HepG2 (cell line): ENCODE data around the gene NPBWR2. TPM values are rescaled to one million over a fixed set of nuclear protein-coding genes. Genes with fewer than 3 reads are reported as not detected.

Source experiments
- CBX5 ChIP-seq: sonication (generic); formaldehyde crosslinking; IDR thresholded peaks from 2 replicates; pipeline ENCODE4 v1.4.0; 2020; ENCODE audit warnings: missing genetic modification reagents, borderline replicate concordance
- EED ChIP-seq: sonication (generic); formaldehyde crosslinking; IDR thresholded peaks from 2 replicates; pipeline ENCODE4 v1.5.0; 2020; ENCODE audit warnings: mild to moderate bottlenecking, missing genetic modification reagents
- HNF4A ChIP-seq: sonication (generic); formaldehyde crosslinking; IDR thresholded peaks from 2 replicates; pipeline ENCODE4 v1.4.0; 2020; ENCODE audit warnings: missing genetic modification reagents
- HOXA9 ChIP-seq: sonication (generic); formaldehyde crosslinking; IDR thresholded peaks from 2 replicates; pipeline ENCODE4 v1.8.1; 2022; ENCODE audit warnings: missing genetic modification reagents, mild to moderate bottlenecking, moderate library complexity, borderline replicate concordance
- KDM5B ChIP-seq: sonication (generic); formaldehyde crosslinking; IDR thresholded peaks from 2 replicates; pipeline ENCODE4 v1.4.0; 2020; ENCODE audit warnings: missing genetic modification reagents, mild to moderate bottlenecking, borderline replicate concordance
- KMT2A ChIP-seq: sonication (generic); formaldehyde crosslinking; IDR thresholded peaks from 2 replicates; pipeline ENCODE4 v1.4.0; 2020; ENCODE audit warnings: missing genetic modification reagents
- MBNL3 ChIP-seq: fragments of 250-450 bp; sonication (Bioruptor Pico); conservative IDR thresholded peaks from 2 replicates; pipeline ENCODE4 v1.8.0; 2022; ENCODE audit warnings: mild to moderate bottlenecking, inconsistent platforms
- MTA1 ChIP-seq: sonication (generic); formaldehyde crosslinking; IDR thresholded peaks from 2 replicates; pipeline ENCODE4 v1.4.0; 2020; ENCODE audit warnings: missing genetic modification reagents, mild to moderate bottlenecking, borderline replicate concordance
- MTF1 ChIP-seq: sonication (generic); formaldehyde crosslinking; IDR thresholded peaks from 2 replicates; pipeline ENCODE4 v1.5.0; 2020; ENCODE audit warnings: missing genetic modification reagents
- MXI1 ChIP-seq: IDR thresholded peaks from 3 replicates; pipeline ENCODE4 v1.6.1; 2012; ENCODE audit warnings: low read depth, low read length, inconsistent platforms, borderline replicate concordance
- NR2F6 ChIP-seq, 2 experiments: IDR thresholded peaks; 2 replicates each; pipeline ENCODE4 v1.6.1; 2016; ENCODE audit warnings: antibody characterized with exemption in 1 of 2, mild to moderate bottlenecking in 1 of 2
- PBX2 ChIP-seq: IDR thresholded peaks from 2 replicates; pipeline ENCODE4 v1.6.1; 2016; ENCODE audit warnings: control low read depth
- PBX3 ChIP-seq: sonication (generic); formaldehyde crosslinking; IDR thresholded peaks from 2 replicates; pipeline ENCODE4 v1.8.1; 2023; ENCODE audit warnings: missing genetic modification reagents, inconsistent platforms, borderline replicate concordance
- PLRG1 ChIP-seq: fragments of 450-650 bp; conservative IDR thresholded peaks from 2 replicates; pipeline ENCODE4 v1.6.1; 2016
- PREB ChIP-seq: sonication (generic); formaldehyde crosslinking; IDR thresholded peaks from 2 replicates; pipeline ENCODE4 v1.4.0; 2020; ENCODE audit warnings: missing genetic modification reagents
- PTBP1 ChIP-seq: fragments of 200-400 bp; formaldehyde crosslinking; IDR thresholded peaks from 2 replicates; pipeline ENCODE4 v1.6.1; 2018; ENCODE audit warnings: low read length, low read depth; ENCODE audit not compliant: poor library complexity, severe bottlenecking
- SAP130 ChIP-seq: IDR thresholded peaks from 2 replicates; pipeline ENCODE4 v1.6.1; 2016; ENCODE audit warnings: low read depth
- TCF12 ChIP-seq, 2 experiments: fragments of 450-650 bp in 1 of 2; sonication (generic) in 1 of 2; formaldehyde crosslinking in 1 of 2; IDR thresholded peaks; 2 replicates each; pipeline versions ENCODE4 v1.6.1 to v1.8.0; 2017 to 2022; ENCODE audit warnings: antibody characterized with exemption in 1 of 2, mild to moderate bottlenecking in 1 of 2, missing genetic modification reagents in 1 of 2, moderate library complexity in 1 of 2
- ZFP36 ChIP-seq: fragments of 150-350 bp; IDR thresholded peaks from 2 replicates; pipeline ENCODE4 v1.6.1; 2018; ENCODE audit warnings: borderline replicate concordance, low read length, low read depth; ENCODE audit not compliant: partially characterized antibody
- ZNF275 ChIP-seq: sonication (generic); formaldehyde crosslinking; IDR thresholded peaks from 2 replicates; pipeline ENCODE4 v1.8.0; 2022; ENCODE audit warnings: missing genetic modification reagents, mild to moderate bottlenecking, inconsistent platforms, borderline replicate concordance
- ZNF280B ChIP-seq: sonication (generic); formaldehyde crosslinking; IDR thresholded peaks from 2 replicates; pipeline ENCODE4 v1.5.0; 2020; ENCODE audit warnings: missing genetic modification reagents, mild to moderate bottlenecking, borderline replicate concordance
- ZNF335 ChIP-seq: sonication (generic); formaldehyde crosslinking; IDR thresholded peaks from 2 replicates; pipeline ENCODE4 v1.4.0; 2020; ENCODE audit warnings: missing genetic modification reagents
- ZNF343 ChIP-seq: sonication (generic); formaldehyde crosslinking; IDR thresholded peaks from 2 replicates; pipeline ENCODE4 v1.4.0; 2020; ENCODE audit warnings: mild to moderate bottlenecking, missing genetic modification reagents
- ZNF724P ChIP-seq: sonication (generic); formaldehyde crosslinking; IDR thresholded peaks from 2 replicates; pipeline ENCODE4 v1.8.0; 2022; ENCODE audit warnings: missing genetic modification reagents, borderline replicate concordance
- ZNF768 ChIP-seq: sonication (generic); formaldehyde crosslinking; IDR thresholded peaks from 2 replicates; pipeline ENCODE4 v1.4.0; 2020; ENCODE audit warnings: missing genetic modification reagents
- polyA plus RNA-seq, 8 experiments: library from polyadenylated mRNA; depleted of rRNA in 3 of 8; stranded (reverse) in 7 of 8; unstranded in 1 of 8; fragments of >200 nt; fragmentation: Illumina TruSeq in 4 of 8; extraction: Trizol in 4 of 8; gene quantifications; 2 replicates each; pipeline versions ENCODE4 v1.2.1 to v1.2.3, GENCODE V29; 2011 to 2016; ENCODE audit warnings: low read depth in 4 of 8, missing spikeins in 1 of 8, mixed read lengths in 1 of 8; ENCODE audit not compliant: insufficient read depth in 1 of 8
- total RNA-seq, 5 experiments: library from RNA; depleted of rRNA; stranded (reverse); fragments of >200 nt; fragmentation: Illumina TruSeq; extraction: Trizol; gene quantifications; 2 replicates each; pipeline ENCODE4 v1.2.3, GENCODE V29; 2016; ENCODE audit warnings: low read depth in 1 of 5

The NPBWR2 gene
- total and polyA plus RNA-seq, 2 of the 13 experiments (the other 11 are each of a cell fraction or from before 2014, with no cell fraction given) = not detected

GRCh38 chr20:64119681-64120341 lies 12.4 kb upstream of the NPBWR2 start (continued):
- TF ChIP-seq ZNF343 (CRISPR knock-in tag) (no peak), ZNF335 (no peak), PTBP1 (peak; percentile 32), PBX2 (no peak), CBX5 (CRISPR knock-in tag) (no peak), MBNL3 (CRISPR knock-in tag) (no peak), SAP130 (CRISPR knock-in tag) (no peak), HOXA9 (CRISPR knock-in tag) (no peak), PLRG1 (no peak), ZNF768 (CRISPR knock-in tag) (peak; percentile 99), ZNF724P (CRISPR knock-in tag) (0 out of 2 replicates have a peak, but pooled peaks have one; percentile 49), MXI1 (no peak), ZFP36 (peak; percentile 61), ZNF280B (CRISPR knock-in tag) (no peak), KDM5B (0 out of 2 replicates have a peak, but pooled peaks have one; percentile 12), NR2F6 (IDR thresholded peaks at IDR 0.05) (no peak), NR2F6 (CRISPR knock-in tag; IDR thresholded peaks at IDR 0.05) (no peak), MTA1 (CRISPR knock-in tag) (peak; percentile 41; the same call in 1 of the 2 replicates), EED (CRISPR knock-in tag) (no peak), KMT2A (CRISPR knock-in tag) (no peak), PBX3 (no peak), PREB (no peak), TCF12 (IDR thresholded peaks at IDR 0.05) (no peak), TCF12 (CRISPR knock-in tag; IDR thresholded peaks at IDR 0.05) (no peak), MTF1 (no peak), ZNF275 (CRISPR knock-in tag) (no peak), HNF4A (CRISPR knock-in tag) (no peak)
